GM13977 (cell line): ENCODE data around the gene SUGP2.

ENCODE experiments used
- DNase-seq: peaks from one replicate; pipeline ENCODE4 v3.0.0; 2012; ENCODE audit warnings: low spot score
- in situ Hi-C: fragments of 300-500 bp; cut with MboI; formaldehyde crosslinking; loops from one replicate; pipeline ENCODE4 v1.12.0; 2022; ENCODE audit warnings: low sequenced_read_pairs, low pct_unique_long_range_greater_than_20kb, mixed read lengths, inconsistent platforms; ENCODE audit not compliant: unreplicated experiment
- TF ChIP-seq, protein P1 (sequence below): IDR thresholded peaks from 2 replicates; pipeline ENCODE4 v1.5.1; 2012; ENCODE audit warnings: mild to moderate bottlenecking, control low read depth; ENCODE audit not compliant: insufficient read depth; ENCODE audit errors: extremely low read depth, missing control alignments

The SUGP2 gene

DNA sequence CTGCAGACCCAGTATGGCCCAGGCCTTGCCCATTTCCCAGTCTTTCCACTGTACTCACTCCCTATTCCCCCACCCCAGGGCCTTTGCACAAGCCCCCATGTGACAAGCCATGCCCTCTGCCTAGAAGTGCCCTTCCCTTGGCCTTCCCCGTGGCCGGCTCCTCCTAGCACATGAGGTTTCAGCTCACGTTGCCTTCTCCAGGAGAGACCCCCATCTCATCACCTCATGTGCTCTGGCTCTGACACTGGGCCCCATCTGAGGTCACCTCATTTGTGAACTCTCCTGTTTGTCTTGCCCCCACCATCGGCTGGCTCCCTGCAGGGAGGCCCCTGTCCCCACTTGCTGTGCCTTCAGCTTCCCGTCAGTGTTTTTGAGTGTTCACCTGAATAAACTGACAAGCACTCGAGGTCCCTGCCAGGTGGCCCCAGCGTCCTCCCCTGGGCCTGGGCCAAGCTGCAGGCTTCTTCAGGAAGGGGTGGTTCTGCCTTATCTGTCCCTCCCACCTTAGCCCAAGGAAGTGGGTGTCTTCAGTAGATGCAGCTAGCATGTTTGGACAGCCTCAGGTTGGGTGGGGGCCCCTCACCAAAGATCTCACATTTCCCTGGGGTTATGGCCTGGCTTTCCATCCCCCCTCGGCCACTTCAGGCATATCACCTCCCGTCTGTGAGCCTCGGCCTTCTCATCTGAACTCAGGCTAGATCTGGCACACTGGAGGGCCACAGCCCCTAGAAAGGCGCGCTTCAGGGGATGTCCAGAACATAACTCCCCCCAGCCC, 26.7 kb upstream of the SUGP2 start:
- in situ Hi-C loops: loop anchor here (10.0 kb wide), 1 partner anchor 75 kb away; the partner anchor contains the start of gene TMEM161A
- DNase-seq: no peak
- TF ChIP-seq, protein P1, sequence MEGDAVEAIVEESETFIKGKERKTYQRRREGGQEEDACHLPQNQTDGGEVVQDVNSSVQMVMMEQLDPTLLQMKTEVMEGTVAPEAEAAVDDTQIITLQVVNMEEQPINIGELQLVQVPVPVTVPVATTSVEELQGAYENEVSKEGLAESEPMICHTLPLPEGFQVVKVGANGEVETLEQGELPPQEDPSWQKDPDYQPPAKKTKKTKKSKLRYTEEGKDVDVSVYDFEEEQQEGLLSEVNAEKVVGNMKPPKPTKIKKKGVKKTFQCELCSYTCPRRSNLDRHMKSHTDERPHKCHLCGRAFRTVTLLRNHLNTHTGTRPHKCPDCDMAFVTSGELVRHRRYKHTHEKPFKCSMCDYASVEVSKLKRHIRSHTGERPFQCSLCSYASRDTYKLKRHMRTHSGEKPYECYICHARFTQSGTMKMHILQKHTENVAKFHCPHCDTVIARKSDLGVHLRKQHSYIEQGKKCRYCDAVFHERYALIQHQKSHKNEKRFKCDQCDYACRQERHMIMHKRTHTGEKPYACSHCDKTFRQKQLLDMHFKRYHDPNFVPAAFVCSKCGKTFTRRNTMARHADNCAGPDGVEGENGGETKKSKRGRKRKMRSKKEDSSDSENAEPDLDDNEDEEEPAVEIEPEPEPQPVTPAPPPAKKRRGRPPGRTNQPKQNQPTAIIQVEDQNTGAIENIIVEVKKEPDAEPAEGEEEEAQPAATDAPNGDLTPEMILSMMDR: no peak

DNA sequence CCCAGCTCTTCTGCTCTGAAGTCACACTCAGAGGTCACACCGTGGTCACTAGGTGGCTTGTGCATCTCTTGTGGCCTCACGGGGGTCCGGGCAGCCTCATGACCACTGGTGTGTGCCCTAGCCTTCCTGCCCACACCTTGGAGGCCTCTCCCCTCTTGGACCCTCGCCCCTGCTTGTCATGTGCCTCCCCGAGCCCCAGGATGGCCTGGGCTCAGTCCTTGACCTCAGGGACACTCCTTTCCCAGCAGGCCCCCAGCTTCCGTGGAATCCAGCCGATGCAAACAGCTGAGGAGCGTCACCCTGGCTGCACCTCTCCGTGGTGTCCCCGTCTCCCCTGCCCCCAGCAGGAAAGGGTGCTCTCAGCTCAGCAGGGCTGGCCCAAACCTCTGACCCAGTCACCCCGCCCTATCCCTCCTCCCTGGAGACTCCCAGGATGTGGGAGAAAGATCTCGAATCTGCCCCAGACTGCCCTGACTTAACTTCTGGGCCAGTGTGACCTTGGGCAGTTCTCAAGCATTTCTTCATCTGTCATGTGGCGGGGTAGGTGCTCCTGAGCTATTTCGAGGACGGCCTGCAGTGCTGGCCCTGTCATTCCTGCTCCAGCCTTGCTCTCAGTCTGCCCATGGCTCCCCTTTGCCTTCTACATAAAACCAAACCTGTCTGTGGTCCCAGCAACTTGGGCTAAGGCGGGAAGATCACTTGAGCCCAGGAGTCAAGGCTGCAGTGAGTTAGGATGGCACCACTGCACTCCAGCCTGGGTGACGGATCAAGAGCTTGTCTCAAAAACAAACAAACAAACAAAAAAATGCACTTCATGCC, 25.9 kb upstream of the SUGP2 start:
- in situ Hi-C loops: loop anchor here (10.0 kb wide), 1 partner anchor 76 kb away; the partner anchor contains the start of gene TMEM161A
- TF ChIP-seq, protein P1: no peak
- DNase-seq: no peak

DNA sequence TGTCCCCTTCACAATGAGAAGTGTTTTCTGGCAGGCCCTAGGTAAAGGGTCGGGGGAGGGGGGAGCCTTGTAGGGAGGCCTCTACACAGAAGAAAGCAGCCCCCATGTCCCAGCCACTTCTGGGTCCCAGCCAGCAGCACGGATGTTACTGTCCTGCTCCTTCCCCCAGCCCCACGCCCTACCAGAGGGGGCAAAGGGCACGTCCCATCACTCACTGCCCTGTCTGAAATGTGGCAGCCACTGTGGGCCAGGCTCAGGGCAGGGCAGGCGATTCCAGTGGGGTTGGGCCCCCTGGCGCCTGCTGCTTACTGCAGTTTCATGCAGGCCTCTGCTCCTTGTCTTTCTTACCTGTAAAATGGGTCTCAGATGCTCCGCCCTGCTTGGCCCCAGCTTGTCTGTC, 24.4 kb upstream of the SUGP2 start:
- in situ Hi-C loops: loop anchor here (10.0 kb wide), 1 partner anchor 77 kb away; the partner anchor contains the start of gene TMEM161A
- DNase-seq: no peak
- TF ChIP-seq, protein P1: no peak

DNA sequence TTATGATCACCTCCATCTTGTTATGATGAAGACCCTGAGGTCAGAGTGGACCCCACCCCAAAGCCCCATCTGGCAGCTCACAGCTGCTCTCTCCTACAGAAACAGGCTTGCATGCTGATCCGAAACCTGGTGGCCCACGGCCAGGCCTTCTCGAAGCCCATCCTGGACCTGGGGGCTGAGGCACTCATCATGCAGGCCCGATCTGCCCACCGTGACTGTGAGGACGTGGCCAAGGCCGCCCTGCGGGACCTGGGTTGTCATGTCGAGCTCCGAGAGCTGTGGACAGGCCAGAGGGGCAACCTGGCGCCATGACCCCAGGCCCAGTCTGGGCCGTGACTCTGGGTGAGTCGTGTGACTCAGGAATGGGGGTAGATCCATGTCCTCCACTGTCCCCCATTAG, 24.0 kb upstream of the SUGP2 start:
- in situ Hi-C loops: loop anchor here (10.0 kb wide), 1 partner anchor 77 kb away; the partner anchor contains the start of gene TMEM161A

DNA sequence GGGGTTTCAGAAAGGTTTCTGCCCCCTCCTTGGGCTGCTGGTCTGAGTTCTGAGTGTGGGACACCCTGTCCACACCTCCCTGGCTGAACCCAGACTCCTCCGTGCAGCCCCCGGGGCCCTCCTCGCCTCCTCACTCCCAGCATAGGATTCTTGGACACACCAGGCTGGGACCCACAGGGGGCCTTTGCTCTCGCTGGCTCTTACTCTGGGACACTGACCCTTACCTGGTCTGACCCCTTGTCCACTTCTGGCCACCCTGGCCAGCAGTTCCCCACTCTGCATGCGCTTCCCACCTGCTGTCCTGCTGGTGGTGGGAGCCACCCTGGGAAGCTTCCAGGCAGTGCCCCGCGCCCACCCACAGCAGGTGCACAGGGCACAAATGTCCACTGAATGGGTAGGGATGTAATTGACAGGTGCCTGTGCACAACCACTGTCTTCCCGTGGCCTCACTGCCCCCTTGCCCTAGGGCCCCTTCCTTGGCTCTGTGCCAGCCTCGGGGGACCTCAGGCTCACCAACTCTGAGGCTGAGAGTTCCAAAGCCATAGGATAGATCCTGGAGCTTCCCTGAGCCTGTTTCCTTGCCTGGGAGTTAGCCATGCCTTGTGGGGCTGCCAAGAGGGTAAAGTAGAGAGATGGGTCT, 23.4 kb upstream of the SUGP2 start:
- no peak for DNase-seq
- in situ Hi-C loops: loop anchor here (10.0 kb wide), 1 partner anchor 78 kb away; the partner anchor contains the start of gene TMEM161A
- TF ChIP-seq, protein P1: no peak

More for the DNA sequence above, 24.0 kb upstream of the SUGP2 start:
- no peak for DNase-seq
- TF ChIP-seq, protein P1: no peak

DNA sequence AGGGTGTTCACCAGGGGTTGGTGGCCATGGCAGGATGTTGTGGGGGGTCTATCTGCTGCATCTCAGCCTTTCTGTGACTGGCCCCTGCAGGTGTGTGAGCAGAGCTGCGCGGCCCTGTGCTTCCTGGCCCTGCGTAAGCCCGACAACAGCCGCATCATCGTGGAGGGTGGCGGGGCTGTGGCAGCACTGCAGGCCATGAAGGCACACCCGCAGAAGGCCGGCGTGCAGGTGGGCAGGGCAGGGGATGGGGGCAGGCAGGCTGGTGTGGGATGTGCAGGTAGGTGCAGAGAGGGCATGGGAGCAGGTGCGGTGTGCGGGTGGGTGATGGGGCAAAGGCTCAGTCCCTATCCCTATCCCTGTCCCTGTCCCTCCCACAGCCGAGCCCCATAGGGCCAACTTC, 22.4 kb upstream of the SUGP2 start:
- TF ChIP-seq, protein P1: no peak
- DNase-seq: no peak
- in situ Hi-C loops: loop anchor here (10.0 kb wide), 1 partner anchor 79 kb away; the partner anchor contains the start of gene TMEM161A
